ENCODE data around the gene STX12.

Gene STX12

DNA sequence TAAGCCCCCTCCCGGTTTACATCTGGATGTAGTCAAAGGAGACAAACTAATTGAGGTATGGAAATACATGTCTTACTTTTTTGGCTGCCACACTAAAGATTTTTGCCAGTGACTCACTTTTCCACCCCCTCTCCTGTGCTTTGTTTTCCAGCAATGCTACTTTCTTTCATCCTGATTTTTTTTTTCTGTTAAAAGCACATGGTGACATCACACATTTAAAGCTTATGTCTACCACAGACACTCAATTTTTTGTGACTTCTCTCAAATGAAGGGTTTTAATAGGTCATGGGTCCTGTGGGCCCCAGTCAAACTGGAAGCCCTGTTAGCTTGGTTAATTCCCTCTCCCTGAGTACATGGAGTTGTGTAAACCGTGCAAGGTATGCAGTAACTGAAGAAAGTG is 59.7 kb downstream of the STX12 start:
- H3K27ac ChIP-seq: no peak overlapping the region
- CTCF ChIA-PET: interaction anchor here (1.2 kb wide), 1 partner anchor 32 kb away, joined by 4 read pairs; no protein-coding TSS in a partner anchor
- peak; percentile 36 for DNase-seq (ENCODE audit: low spot score)
- POLR2A ChIA-PET (ENCODE audit: low non-redundant PET): no interaction called here
- TF ChIP-seq, protein P1, sequence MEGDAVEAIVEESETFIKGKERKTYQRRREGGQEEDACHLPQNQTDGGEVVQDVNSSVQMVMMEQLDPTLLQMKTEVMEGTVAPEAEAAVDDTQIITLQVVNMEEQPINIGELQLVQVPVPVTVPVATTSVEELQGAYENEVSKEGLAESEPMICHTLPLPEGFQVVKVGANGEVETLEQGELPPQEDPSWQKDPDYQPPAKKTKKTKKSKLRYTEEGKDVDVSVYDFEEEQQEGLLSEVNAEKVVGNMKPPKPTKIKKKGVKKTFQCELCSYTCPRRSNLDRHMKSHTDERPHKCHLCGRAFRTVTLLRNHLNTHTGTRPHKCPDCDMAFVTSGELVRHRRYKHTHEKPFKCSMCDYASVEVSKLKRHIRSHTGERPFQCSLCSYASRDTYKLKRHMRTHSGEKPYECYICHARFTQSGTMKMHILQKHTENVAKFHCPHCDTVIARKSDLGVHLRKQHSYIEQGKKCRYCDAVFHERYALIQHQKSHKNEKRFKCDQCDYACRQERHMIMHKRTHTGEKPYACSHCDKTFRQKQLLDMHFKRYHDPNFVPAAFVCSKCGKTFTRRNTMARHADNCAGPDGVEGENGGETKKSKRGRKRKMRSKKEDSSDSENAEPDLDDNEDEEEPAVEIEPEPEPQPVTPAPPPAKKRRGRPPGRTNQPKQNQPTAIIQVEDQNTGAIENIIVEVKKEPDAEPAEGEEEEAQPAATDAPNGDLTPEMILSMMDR (conservative IDR thresholded peaks at IDR 0.05; ENCODE audit: low read depth): no peak

DNA sequence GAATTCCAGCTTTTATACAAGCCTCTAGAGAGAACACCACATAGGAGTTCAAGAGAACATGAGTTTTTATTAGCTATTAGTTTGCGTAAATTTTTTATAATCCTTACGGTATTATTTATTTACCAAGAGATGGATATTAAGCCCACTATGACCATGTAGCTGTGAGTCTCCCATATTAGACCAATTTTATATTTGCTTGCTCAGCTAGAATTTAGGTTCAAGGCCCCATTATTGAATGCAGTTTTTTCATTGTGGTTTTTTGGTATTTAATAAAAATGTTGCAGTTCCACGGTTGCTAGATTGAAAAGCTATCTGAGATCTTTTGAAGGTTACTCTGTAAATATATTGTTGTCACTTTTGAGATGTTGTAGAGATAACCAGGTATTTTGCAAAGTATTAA is 60.5 kb downstream of the STX12 start:
- H3K27ac ChIP-seq: no peak overlapping the region
- ChIA-PET POLR2A (ENCODE audit: low non-redundant PET) (no interaction called here), CTCF (interaction anchor here (0.6 to 1.2 kb wide), 2 partner anchors 31 to 149 kb away, joined by 4 to 5 read pairs; no protein-coding TSS in a partner anchor)
- DNase-seq (ENCODE audit: low spot score): no peak
- TF ChIP-seq, protein P1 (conservative IDR thresholded peaks at IDR 0.05; ENCODE audit: low read depth): no peak

GRCh38 chr1:27835046-27835445 is 62.0 kb downstream of the STX12 start:
- no peak for DNase-seq (ENCODE audit: low spot score)
- CTCF ChIA-PET: interaction anchor here (0.6 kb wide), 1 partner anchor 66 kb away, joined by 4 read pairs; no protein-coding TSS in a partner anchor
- no peak overlapping the region for H3K27ac ChIP-seq
- POLR2A ChIA-PET (ENCODE audit: low non-redundant PET): interaction anchor here (0.5 kb wide), 1 partner anchor 163 kb away, joined by 4 read pairs; no protein-coding TSS in a partner anchor
- TF ChIP-seq, protein P1 (conservative IDR thresholded peaks at IDR 0.05; ENCODE audit: low read depth): no peak

DNA sequence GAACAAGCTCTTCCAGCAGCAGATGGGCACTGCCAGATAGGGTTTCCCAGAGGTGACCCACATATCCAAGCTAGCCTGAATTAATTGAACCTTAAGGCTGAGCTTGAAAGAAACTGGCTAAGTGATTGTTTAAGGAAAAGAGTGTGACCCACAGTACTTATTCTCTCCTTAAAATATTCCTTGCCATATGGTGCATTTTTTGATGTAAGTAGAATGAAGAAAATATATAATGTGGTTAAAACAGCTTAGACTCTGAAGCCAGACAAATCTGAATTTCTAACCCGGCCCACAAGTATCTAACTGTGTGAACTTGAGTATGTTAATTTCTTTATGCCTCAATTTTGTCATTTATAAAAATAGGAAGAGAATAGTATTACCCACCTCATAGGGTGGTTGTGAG is 62.5 kb downstream of the STX12 start:
- POLR2A ChIA-PET (ENCODE audit: low non-redundant PET): interaction anchor here (0.5 kb wide), 1 partner anchor 163 kb away, joined by 4 read pairs; no protein-coding TSS in a partner anchor
- no peak for DNase-seq (ENCODE audit: low spot score)
- H3K27ac ChIP-seq: no peak overlapping the region
- TF ChIP-seq, protein P1 (conservative IDR thresholded peaks at IDR 0.05; ENCODE audit: low read depth): no peak
- CTCF ChIA-PET: no interaction called here

- DNase-seq (ENCODE audit: low spot score): no peak
- ChIA-PET POLR2A (ENCODE audit: low non-redundant PET) (no interaction called here), CTCF (interaction anchor here (0.6 to 1.2 kb wide), 3 partner anchors 8 to 510 kb away, joined by 3 to 6 read pairs (median 5); no protein-coding TSS in a partner anchor)
- TF ChIP-seq, protein P1 (conservative IDR thresholded peaks at IDR 0.05; ENCODE audit: low read depth): no peak
- H3K27ac ChIP-seq: no peak overlapping the region
Observed at GRCh38 chr1:27849951-27850350, 76.9 kb downstream of the STX12 start.

DNA sequence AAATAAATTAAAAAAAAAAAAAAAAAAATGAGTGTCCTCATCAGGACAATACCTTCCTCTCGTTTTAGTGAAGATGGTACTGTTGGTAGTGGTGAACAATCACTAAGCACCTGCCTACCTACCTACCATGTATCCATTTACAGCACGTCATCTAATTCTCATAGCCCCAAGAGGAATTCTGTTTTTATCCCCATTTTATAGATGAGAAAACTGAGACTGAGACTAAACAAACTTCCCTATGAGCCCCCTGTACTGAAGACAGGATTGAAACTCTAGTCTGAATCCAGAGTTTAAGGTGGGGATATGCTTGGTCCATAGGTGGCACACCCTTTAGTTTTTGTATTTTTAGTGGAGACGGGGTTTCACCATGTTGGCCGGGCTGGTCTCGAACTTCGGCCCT is 82.1 kb downstream of the STX12 start:
- CTCF ChIA-PET: no interaction called here
- POLR2A ChIA-PET (ENCODE audit: low non-redundant PET): no interaction called here
- TF ChIP-seq, protein P1 (conservative IDR thresholded peaks at IDR 0.05; ENCODE audit: low read depth): no peak
- DNase-seq (ENCODE audit: low spot score): no peak
- no peak overlapping the region for H3K27ac ChIP-seq
